HepG2 (cell line): ENCODE measurements around the gene NUP214. TPM values are rescaled to one million over a fixed set of nuclear protein-coding genes. Genes with fewer than 3 reads are reported as not detected.

ENCODE experiments used
- ATAC-seq: fragments of 200-7000 bp; cut with Tn5 transposase; 3 replicates; pipeline ENCODE4 v1.9.1; 2020; ENCODE audit warnings: mild to moderate bottlenecking, moderate library complexity
- BruUV-seq: library from RNA; stranded (reverse); fragments of 400-500 nt; replicated peaks from 2 replicates; lab custom pipeline; 2021; lab: Mats Ljungman, UMichigan
- CTCF ChIA-PET: fragments of 300-600 bp; formaldehyde crosslinking; extraction: SDS; loops from one replicate; lab custom pipeline; 2021; ENCODE audit warnings: low total read pairs, inconsistent platforms, low intra/inter-chr PET ratio; lab: Yijun Ruan, JAX
- POLR2A ChIA-PET: fragments of 350-600 bp; sonication (Branson Sonifier 250); formaldehyde crosslinking; loops from one replicate; lab custom pipeline; 2020; ENCODE audit warnings: antibody characterized with exemption, inconsistent platforms; lab: Yijun Ruan, JAX
- DNase-seq: peaks from one replicate; pipeline ENCODE4 v3.0.0-alpha.2; 2015; ENCODE audit warnings: low spot score
- FAIRE-seq: peaks from 3 replicates; lab custom pipeline; 2011; peaks lifted over from hg19 to GRCh38; lab: Jason Lieb, UNC
- H2AFZ ChIP-seq: one replicate; pipeline ENCODE4 v1.6.1; 2011; ENCODE audit warnings: low read length, inconsistent platforms
- H3K27ac ChIP-seq: fragments of 300-600 bp; 3 replicates; pipeline ENCODE4 v1.8.0; 2011; ENCODE audit warnings: mixed run types, mild to moderate bottlenecking, mixed read lengths, low read length, inconsistent platforms; ENCODE audit not compliant: insufficient read depth; ENCODE audit errors: extremely low read length
- H3K27me3 ChIP-seq, 2 experiments: fragments of 200-600 bp in 1 of 2; 2 replicates in 1 of 2; 3 replicates in 1 of 2; pipeline versions ENCODE4 v1.6.0 to v1.8.0; 2011; ENCODE audit warnings: low read length in 2 of 2, mild to moderate bottlenecking in 2 of 2, moderate library complexity in 2 of 2, inconsistent platforms in 1 of 2; ENCODE audit not compliant: insufficient read depth in 2 of 2, control insufficient read depth in 1 of 2
- H3K36me3 ChIP-seq, 2 experiments: fragments of 200-600 bp in 1 of 2; replicated peaks in 1 of 2; 2 replicates in 1 of 2; 3 replicates in 1 of 2; pipeline versions ENCODE4 v1.5.1 to v1.8.0; 2011; ENCODE audit warnings: low read length in 2 of 2, inconsistent platforms in 1 of 2; ENCODE audit not compliant: insufficient read depth in 2 of 2, control insufficient read depth in 1 of 2
- H3K4me1 ChIP-seq: 2 replicates; pipeline ENCODE4 v1.5.1; 2012; ENCODE audit warnings: low read length, inconsistent platforms; ENCODE audit not compliant: insufficient read depth
- H3K4me2 ChIP-seq: 2 replicates; pipeline ENCODE4 v1.6.0; 2011; ENCODE audit warnings: low read depth, low read length, inconsistent platforms
- H3K4me3 ChIP-seq, 3 experiments: fragments of 200-600 bp in 1 of 3; sonication (generic), shearing (Covaris generic) in 1 of 3; replicated peaks in 1 of 3; 2 replicates each; pipeline ENCODE4 v1.5.1; 2011 to 2016; ENCODE audit warnings: low read length in 3 of 3, inconsistent platforms in 2 of 3, low read depth in 2 of 3, mild to moderate bottlenecking in 2 of 3, control low read depth in 1 of 3, mixed read lengths in 1 of 3; ENCODE audit not compliant: insufficient read depth in 1 of 3
- H3K79me2 ChIP-seq: one replicate; pipeline ENCODE4 v1.6.1; 2011; ENCODE audit warnings: low read length, inconsistent platforms; ENCODE audit not compliant: insufficient read depth
- H3K9ac ChIP-seq: 2 replicates; pipeline ENCODE4 v1.6.0; 2011; ENCODE audit warnings: mild to moderate bottlenecking, low read depth, low read length, inconsistent platforms; ENCODE audit not compliant: insufficient read depth
- H3K9me3 ChIP-seq: 2 replicates; pipeline ENCODE4 v1.5.1; 2012; ENCODE audit warnings: mild to moderate bottlenecking, low read length
- H4K20me1 ChIP-seq: 2 replicates; pipeline ENCODE4 v1.6.0; 2011; ENCODE audit warnings: inconsistent platforms, mild to moderate bottlenecking, low read length, moderate library complexity; ENCODE audit not compliant: insufficient read depth
- HOMEZ ChIP-seq: IDR thresholded peaks from 2 replicates; pipeline ENCODE4 v1.6.1; 2016; ENCODE audit warnings: low read depth
- ZBTB7A ChIP-seq: sonication (generic); formaldehyde crosslinking; IDR thresholded peaks from 2 replicates; pipeline ENCODE4 v1.8.0; 2022; ENCODE audit warnings: mild to moderate bottlenecking, missing genetic modification reagents
- ZNF234 ChIP-seq: sonication (generic); formaldehyde crosslinking; conservative IDR thresholded peaks from 2 replicates; pipeline ENCODE4 v1.5.1; 2020; ENCODE audit warnings: mild to moderate bottlenecking, missing genetic modification reagents
- ZNF510 ChIP-seq: sonication (generic); formaldehyde crosslinking; IDR thresholded peaks from 2 replicates; pipeline ENCODE4 v1.4.0; 2020; ENCODE audit warnings: low read depth, mild to moderate bottlenecking, missing genetic modification reagents
- ZNF749 ChIP-seq: sonication (generic); formaldehyde crosslinking; IDR thresholded peaks from 2 replicates; pipeline ENCODE4 v1.8.0; 2022; ENCODE audit warnings: mild to moderate bottlenecking, missing genetic modification reagents, moderate library complexity, borderline replicate concordance
- WGBS: methylation state at CpG from one replicate; pipeline ENCODE4 v1.1.6; 2017; ENCODE audit warnings: low lambda C conversion rate; 5-methylcytosine and 5-hydroxymethylcytosine counted together
- in situ Hi-C: cut with HindIII; loops from 2 replicates; pipeline ENCODE4 v1.10.0; 2017; ENCODE audit warnings: low pct_unique_long_range_greater_than_20kb; ENCODE audit not compliant: extremely low pct_ligation_motif_present
- intact Hi-C: fragments of 100-400 bp; cut with micrococcal nuclease; formaldehyde crosslinking; loops from one replicate; pipeline ENCODE4 v1.10.0; 2022; ENCODE audit not compliant: unreplicated experiment
- polyA plus RNA-seq, 8 experiments: library from polyadenylated mRNA; depleted of rRNA in 3 of 8; stranded (reverse) in 7 of 8; unstranded in 1 of 8; fragments of >200 nt; fragmentation: Illumina TruSeq in 4 of 8; extraction: Trizol in 4 of 8; gene quantifications; 2 replicates each; pipeline versions ENCODE4 v1.2.1 to v1.2.3, GENCODE V29; 2011 to 2016; ENCODE audit warnings: low read depth in 4 of 8, missing spikeins in 1 of 8, mixed read lengths in 1 of 8; ENCODE audit not compliant: insufficient read depth in 1 of 8
- total RNA-seq, 5 experiments: library from RNA; depleted of rRNA; stranded (reverse); fragments of >200 nt; fragmentation: Illumina TruSeq; extraction: Trizol; gene quantifications; 2 replicates each; pipeline ENCODE4 v1.2.3, GENCODE V29; 2016; ENCODE audit warnings: low read depth in 1 of 5
- TF ChIP-seq, protein P1 (sequence below): sonication (generic); formaldehyde crosslinking; IDR thresholded peaks from 2 replicates; pipeline ENCODE4 v1.9.0; 2021; ENCODE audit warnings: missing genetic modification reagents, borderline replicate concordance

Gene NUP214
- total and polyA plus RNA-seq, 2 of the 13 experiments (the other 11 are each of a cell fraction or from before 2014, with no cell fraction given) = 8.4 to 16.0 TPM

GRCh38 chr9:131167146-131167692 is 41.8 kb downstream of the NUP214 start:
- DNase-seq (no peak), ATAC-seq (no peak), FAIRE-seq (no peak)
- Histone ChIP-seq H3K9ac (no peak overlapping the region), H3K4me3 (no peak overlapping the region), H3K27me3 (no peaks in the 10 kb centered on the region), H3K9me3 (no peaks in the 10 kb centered on the region), H3K36me3 (peaks cover 16 to 68% of the 10 kb centered on the region in 2 experiments; a peak in 4 of 5 replicates), H4K20me1 (peaks cover 4% of the 10 kb centered on the region; the same call in 1 of the 2 replicates), H2AFZ (no peak overlapping the region), H3K4me2 (no peak overlapping the region), H3K4me1 (no peaks in the 10 kb centered on the region)
- 87% methylated on average over 6 of the region's 6 CpGs for WGBS
- intact Hi-C loops = loop anchor here (2.0 kb wide), 1 partner anchor 14 kb away; no protein-coding TSS in a partner anchor
- in situ Hi-C loops = no loop called here
- ChIA-PET CTCF (no interaction called here), POLR2A (no interaction called here)
- no TSS peak for BruUV-seq
- TF ChIP-seq HOMEZ (CRISPR knock-in tag) (no peak), ZNF510 (no peak), ZBTB7A (no peak), ZNF234 (no peak), ZNF749 (CRISPR knock-in tag) (no peak)
- TF ChIP-seq, protein P1, sequence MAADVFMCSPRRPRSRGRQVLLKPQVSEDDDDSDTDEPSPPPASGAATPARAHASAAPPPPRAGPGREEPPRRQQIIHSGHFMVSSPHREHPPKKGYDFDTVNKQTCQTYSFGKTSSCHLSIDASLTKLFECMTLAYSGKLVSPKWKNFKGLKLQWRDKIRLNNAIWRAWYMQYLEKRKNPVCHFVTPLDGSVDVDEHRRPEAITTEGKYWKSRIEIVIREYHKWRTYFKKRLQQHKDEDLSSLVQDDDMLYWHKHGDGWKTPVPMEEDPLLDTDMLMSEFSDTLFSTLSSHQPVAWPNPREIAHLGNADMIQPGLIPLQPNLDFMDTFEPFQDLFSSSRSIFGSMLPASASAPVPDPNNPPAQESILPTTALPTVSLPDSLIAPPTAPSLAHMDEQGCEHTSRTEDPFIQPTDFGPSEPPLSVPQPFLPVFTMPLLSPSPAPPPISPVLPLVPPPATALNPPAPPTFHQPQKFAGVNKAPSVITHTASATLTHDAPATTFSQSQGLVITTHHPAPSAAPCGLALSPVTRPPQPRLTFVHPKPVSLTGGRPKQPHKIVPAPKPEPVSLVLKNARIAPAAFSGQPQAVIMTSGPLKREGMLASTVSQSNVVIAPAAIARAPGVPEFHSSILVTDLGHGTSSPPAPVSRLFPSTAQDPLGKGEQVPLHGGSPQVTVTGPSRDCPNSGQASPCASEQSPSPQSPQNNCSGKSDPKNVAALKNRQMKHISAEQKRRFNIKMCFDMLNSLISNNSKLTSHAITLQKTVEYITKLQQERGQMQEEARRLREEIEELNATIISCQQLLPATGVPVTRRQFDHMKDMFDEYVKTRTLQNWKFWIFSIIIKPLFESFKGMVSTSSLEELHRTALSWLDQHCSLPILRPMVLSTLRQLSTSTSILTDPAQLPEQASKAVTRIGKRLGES (CRISPR knock-in tag) = no peak
- TF ChIP-seq, all 625 proteins: peak for 0
- Histone ChIP-seq H3K79me2 (peaks cover 2% of the 10 kb centered on the region), H3K27ac (no peak overlapping the region)
